Activated CD4-positive, alpha-beta memory T cell treated with anti-CD3 and anti-CD28 coated beads, Interleukin-2, amount 10 ng/mL, durations not matched to agents 7 days and 5 days (primary cell): ENCODE results near the gene KCNMB4. TPM values are rescaled to one million over a fixed set of nuclear protein-coding genes. Genes with fewer than 3 reads are reported as not detected.

Source experiments
- CTCF ChIA-PET: fragments of 350-600 bp; sonication (Branson Sonifier 250); formaldehyde crosslinking; loops from one replicate; lab custom pipeline; 2021; ENCODE audit warnings: antibody characterized with exemption, inconsistent platforms; lab: Charles Lee
- POLR2A ChIA-PET: fragments of 350-600 bp; sonication (Branson Sonifier 250); formaldehyde crosslinking; loops from one replicate; lab custom pipeline; 2021; ENCODE audit warnings: antibody characterized with exemption; lab: Charles Lee
- DNase-seq: peaks from one replicate; pipeline ENCODE4 v3.0.0-alpha.2; 2020
- H3K27ac Mint-ChIP-seq: one replicate; pipeline ENCODE4 v1.8.0; 2021; ENCODE audit warnings: mild to moderate bottlenecking, mixed read lengths
- H3K27me3 Mint-ChIP-seq: one replicate; pipeline ENCODE4 v1.8.0; 2021; ENCODE audit warnings: mixed read lengths
- H3K36me3 Mint-ChIP-seq: one replicate; pipeline ENCODE4 v1.8.0; 2021; ENCODE audit warnings: low read depth, mixed read lengths
- H3K4me1 Mint-ChIP-seq: one replicate; pipeline ENCODE4 v1.8.0; 2021; ENCODE audit warnings: mixed read lengths
- H3K4me3 Mint-ChIP-seq: one replicate; pipeline ENCODE4 v1.8.0; 2021; ENCODE audit warnings: mild to moderate bottlenecking, mixed read lengths
- H3K9me3 Mint-ChIP-seq: one replicate; pipeline ENCODE4 v1.8.0; 2021; ENCODE audit warnings: mixed read lengths
- total RNA-seq, 2 experiments: library from RNA; stranded (reverse); gene quantifications; one replicate each; pipeline ENCODE4 v1.2.3, GENCODE V29; 2021

The KCNMB4 gene
- total RNA-seq, 2 experiments from 2014 or later, result 0.23 to 0.33 TPM

DNA sequence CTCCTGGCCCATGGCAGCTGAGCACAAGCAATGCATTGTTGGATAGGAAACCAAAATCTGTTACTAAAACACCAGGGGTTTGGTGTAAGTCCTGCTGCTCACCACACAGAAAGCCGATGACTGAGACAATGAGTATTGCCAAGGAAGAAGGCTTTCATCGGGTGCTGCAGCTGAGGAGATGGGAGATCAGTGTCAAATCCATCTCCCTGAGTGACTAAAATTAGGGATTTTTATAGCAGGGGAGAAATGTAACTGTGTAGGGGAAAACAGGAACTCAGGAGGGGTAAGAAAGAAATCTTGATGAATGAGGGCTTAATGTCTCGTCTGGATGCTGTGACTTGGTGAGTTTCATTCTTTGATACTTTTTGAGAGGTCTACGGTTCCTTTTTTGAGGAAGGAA, 97.9 kb downstream of the KCNMB4 start:
- POLR2A ChIA-PET, result no interaction called here
- CTCF ChIA-PET, result no interaction called here
- DNase-seq, result no peak
- Mint-ChIP-seq H3K4me1 (no peaks in the 10 kb centered on the region), H3K4me3 (no peak overlapping the region), H3K27me3 (no peaks in the 10 kb centered on the region), H3K27ac (no peak overlapping the region), H3K9me3 (peaks cover 2% of the 10 kb centered on the region), H3K36me3 (no peaks in the 10 kb centered on the region)

DNA sequence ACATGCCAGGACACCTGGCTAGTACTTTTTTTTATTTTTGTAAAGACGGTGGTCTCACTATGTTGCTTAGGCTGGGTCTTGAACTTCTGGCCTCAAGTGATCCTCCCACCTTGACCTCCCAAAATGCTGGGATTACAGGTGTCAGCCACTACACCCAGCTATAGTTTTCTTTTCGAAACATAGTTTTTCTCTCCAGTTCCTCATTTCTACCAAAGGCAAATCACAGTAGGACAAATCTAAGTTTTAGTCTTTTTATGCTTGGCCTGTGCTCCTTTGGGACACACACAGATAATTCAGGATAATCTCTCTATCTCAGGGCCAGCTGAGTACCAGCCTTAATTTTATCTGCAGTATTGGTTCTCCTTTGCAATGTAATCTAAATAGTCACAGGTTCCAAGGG, 100.7 kb downstream of the KCNMB4 start:
- Mint-ChIP-seq H3K27ac (no peak overlapping the region), H3K36me3 (no peaks in the 10 kb centered on the region), H3K4me3 (no peak overlapping the region), H3K4me1 (no peaks in the 10 kb centered on the region), H3K9me3 (peaks cover 2% of the 10 kb centered on the region), H3K27me3 (no peaks in the 10 kb centered on the region)
- no peak for DNase-seq
- ChIA-PET POLR2A (no interaction called here), CTCF (no interaction called here)

DNA sequence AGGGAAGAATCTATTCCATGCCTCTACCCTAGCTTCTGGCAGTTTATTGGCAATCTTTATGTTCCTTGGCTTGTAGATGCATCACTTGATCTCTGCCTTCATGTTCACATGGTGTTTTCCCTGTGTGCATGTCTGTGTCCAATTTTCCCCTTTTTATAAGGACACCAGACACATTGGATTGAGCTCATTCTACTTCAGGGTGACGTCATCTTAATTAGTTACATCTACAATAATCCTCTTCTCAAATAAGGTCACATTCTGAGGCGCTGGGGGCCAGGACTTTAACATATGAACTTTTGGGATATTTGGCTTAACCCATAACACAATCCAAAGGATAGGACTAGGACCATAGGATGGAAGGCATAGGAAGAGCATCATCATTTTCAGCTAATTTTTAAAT, 101.4 kb downstream of the KCNMB4 start:
- CTCF ChIA-PET, result no interaction called here
- no peaks in the 10 kb centered on the region for H3K36me3 Mint-ChIP-seq
- H3K4me1 Mint-ChIP-seq, result no peaks in the 10 kb centered on the region
- H3K27me3 Mint-ChIP-seq, result peaks cover 2% of the 10 kb centered on the region
- no peak overlapping the region for H3K27ac Mint-ChIP-seq
- H3K9me3 Mint-ChIP-seq, result peaks cover 2% of the 10 kb centered on the region
- H3K4me3 Mint-ChIP-seq, result no peak overlapping the region
- DNase-seq, result no peak
- POLR2A ChIA-PET, result no interaction called here

DNA sequence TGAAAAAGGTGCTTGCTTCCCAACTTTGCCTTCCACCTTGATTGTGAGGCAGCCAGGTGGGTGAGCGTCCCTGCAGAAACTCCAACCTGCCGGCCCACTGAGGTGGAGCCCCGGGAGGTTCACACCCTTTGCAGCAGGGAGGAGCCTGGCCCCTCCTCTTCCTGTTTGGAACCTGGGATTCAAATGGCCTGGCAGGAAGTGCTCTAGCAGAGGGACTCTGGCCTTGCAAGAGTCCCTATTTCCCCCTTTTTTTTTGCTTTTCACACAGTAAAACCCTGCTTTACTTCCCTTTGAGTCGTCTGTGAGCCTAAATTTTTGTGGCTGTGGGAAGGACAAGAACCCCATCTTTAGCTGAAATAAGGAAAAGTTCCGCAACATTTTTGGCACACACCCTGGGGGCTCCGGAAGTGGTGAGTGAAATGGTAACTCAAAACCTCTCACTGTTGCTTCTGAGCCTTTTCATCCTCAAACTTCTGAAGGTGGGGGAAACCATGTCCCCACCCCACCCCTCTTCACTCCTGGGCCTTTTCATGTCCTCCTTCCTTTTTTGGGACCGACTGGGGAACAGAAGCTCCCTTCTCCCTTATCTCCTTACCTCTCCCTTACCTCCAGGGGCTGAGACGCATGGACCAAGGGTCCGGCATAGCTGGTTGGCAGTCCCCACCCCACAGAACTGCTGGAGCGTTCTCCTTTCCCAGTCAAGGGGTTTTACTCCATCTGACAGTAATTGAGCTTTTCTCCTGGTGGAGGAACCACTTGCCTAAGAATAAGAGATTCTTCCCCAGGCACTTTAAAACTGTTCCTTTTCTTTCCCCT, 102.0 kb downstream of the KCNMB4 start:
- ChIA-PET CTCF (no interaction called here), POLR2A (no interaction called here)
- no peak overlapping the region for H3K27ac Mint-ChIP-seq
- no peak for DNase-seq
- H3K36me3 Mint-ChIP-seq, result no peaks in the 10 kb centered on the region
- no peaks in the 10 kb centered on the region for H3K4me1 Mint-ChIP-seq
- H3K4me3 Mint-ChIP-seq, result no peak overlapping the region
- peaks cover 2% of the 10 kb centered on the region for H3K9me3 Mint-ChIP-seq
- H3K27me3 Mint-ChIP-seq, result peaks cover 2% of the 10 kb centered on the region

DNA sequence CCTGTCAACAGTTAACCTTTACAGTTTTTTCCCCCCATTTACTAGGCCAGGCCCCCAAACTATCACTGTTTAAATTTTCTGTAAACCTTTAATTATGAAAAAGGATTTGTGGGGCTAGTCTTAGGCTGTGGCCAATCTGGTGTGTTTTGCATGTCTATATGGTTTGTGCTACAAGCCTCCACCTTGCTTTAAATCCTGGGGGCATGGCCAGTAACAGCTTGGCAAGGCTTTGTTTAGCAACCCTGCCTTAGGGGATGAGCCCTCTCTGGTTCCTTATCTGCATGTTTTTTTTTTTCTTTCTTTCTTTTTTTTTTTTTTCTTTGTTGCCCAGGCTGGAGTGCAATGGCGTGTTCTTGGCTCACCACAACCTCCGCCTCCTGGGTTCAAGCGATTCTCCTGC, 102.7 kb downstream of the KCNMB4 start:
- H3K27ac Mint-ChIP-seq, result no peak overlapping the region
- no peak for DNase-seq
- no peaks in the 10 kb centered on the region for H3K36me3 Mint-ChIP-seq
- peaks cover 3% of the 10 kb centered on the region for H3K27me3 Mint-ChIP-seq
- no peaks in the 10 kb centered on the region for H3K4me1 Mint-ChIP-seq
- H3K9me3 Mint-ChIP-seq, result peaks cover 2% of the 10 kb centered on the region
- no peak overlapping the region for H3K4me3 Mint-ChIP-seq
- POLR2A ChIA-PET, result no interaction called here
- CTCF ChIA-PET, result no interaction called here

DNA sequence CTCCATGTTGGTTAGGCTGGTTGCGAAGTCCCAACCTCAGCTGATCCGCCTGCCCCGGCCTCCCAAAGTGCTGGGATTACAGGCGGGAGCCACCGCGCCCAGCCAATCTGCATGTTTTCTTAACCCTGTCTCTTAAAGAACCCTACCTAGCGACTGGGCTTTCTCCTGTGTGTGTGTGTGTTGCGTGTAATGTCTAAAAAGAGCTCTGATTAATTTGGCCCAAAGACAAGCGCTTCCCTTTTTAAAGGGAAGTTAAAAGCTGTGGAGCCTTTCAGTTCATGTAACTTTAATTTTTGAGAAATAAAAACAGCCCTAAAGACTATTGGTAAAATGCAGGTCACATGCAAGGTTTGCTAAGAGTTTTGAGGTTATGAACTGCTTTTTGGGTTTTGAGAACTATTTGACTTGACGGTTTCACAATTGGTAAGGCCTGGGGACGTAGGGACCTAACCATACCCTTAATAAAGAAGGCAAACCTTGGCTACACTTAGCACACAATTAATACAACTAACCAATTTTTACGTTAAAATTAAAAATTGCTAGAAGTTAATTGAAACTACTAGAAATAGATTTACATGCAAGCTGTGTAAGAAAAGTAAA, 103.2 kb downstream of the KCNMB4 start:
- Mint-ChIP-seq H3K27ac (no peak overlapping the region), H3K36me3 (no peaks in the 10 kb centered on the region), H3K27me3 (peaks cover 3% of the 10 kb centered on the region), H3K9me3 (no peaks in the 10 kb centered on the region), H3K4me1 (no peaks in the 10 kb centered on the region), H3K4me3 (no peak overlapping the region)
- POLR2A ChIA-PET, result no interaction called here
- CTCF ChIA-PET, result no interaction called here
- DNase-seq, result no peak

DNA sequence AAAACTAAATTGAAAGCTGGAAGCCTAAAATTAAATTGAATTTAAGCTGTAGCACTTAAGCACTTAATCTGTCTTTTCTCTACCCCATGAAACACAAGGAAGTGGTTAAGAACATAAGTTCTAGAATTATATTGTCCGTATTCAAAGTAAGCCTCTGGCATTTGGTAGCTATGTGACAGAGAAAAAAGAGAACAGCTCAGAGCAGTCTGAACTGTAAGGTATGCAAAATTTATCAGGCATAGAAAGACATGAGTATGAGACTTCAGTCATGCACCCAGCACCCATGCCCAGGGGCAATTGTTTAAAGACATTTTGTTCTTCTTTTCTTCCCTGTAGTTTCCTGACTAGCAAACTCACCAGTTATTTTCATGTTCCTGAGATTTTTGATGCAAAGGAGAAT, 116.7 kb downstream of the KCNMB4 start:
- Mint-ChIP-seq H3K27ac (no peak overlapping the region), H3K9me3 (no peaks in the 10 kb centered on the region), H3K27me3 (peaks cover 5% of the 10 kb centered on the region), H3K36me3 (no peaks in the 10 kb centered on the region), H3K4me1 (no peaks in the 10 kb centered on the region), H3K4me3 (no peak overlapping the region)
- DNase-seq, result no peak
- ChIA-PET POLR2A (no interaction called here), CTCF (no interaction called here)

Other genes with a start within 250 kb of the KCNMB4 start
- gene CNOT2, start 122.9 kb upstream of the KCNMB4 start, total RNA-seq, result 10 to 100 TPM; 63.9 to 69.5 TPM